ENCODE results near the gene FGD6.
"Not testable (repeated sequence)": the region's sequence is repeated elsewhere in the genome, so short reads cannot be mapped to it uniquely, and the experiment has no call there.

The FGD6 gene

GRCh38 chr12:95217377-95218149 lies at the start of gene FGD6, which contains the start of gene VEZT:
FGD6 (minus strand) TSS chr12:95217467; CDS start chr12:95217240, 227 bp downstream.
VEZT (plus strand) TSS chr12:95217807; CDS start chr12:95217851, 44 bp downstream.
- DNase-seq: peak; percentile 97

GRCh38 chr12:95266254-95266653 lies 49.0 kb upstream of the FGD6 start:
- DNase-seq: no peak

- DNase-seq: no peak
Measured at GRCh38 chr12:95265765-95266164, 48.5 kb upstream of the FGD6 start.

GRCh38 chr12:95262808-95263207 lies 45.5 kb upstream of the FGD6 start:
- no peak for DNase-seq

- DNase-seq: no peak
Measured at GRCh38 chr12:95261109-95261508, 43.8 kb upstream of the FGD6 start.

GRCh38 chr12:95259368-95259767 lies 42.1 kb upstream of the FGD6 start:
- no peak for DNase-seq

- no peak for DNase-seq
Measured at GRCh38 chr12:95258803-95259202, 41.5 kb upstream of the FGD6 start.

- DNase-seq: no peak
Measured at GRCh38 chr12:95258151-95258550, 40.9 kb upstream of the FGD6 start.

- DNase-seq: no peak
Measured at GRCh38 chr12:95257541-95257940, 40.3 kb upstream of the FGD6 start.

GRCh38 chr12:95253386-95253785 lies 36.1 kb upstream of the FGD6 start:
- DNase-seq: no peak

GRCh38 chr12:95248604-95249360 lies 31.5 kb upstream of the FGD6 start:
- DNase-seq: no peak

GRCh38 chr12:95248095-95248494 lies 30.8 kb upstream of the FGD6 start:
- no peak for DNase-seq

- DNase-seq: no peak
Measured at GRCh38 chr12:95244350-95244749, 27.1 kb upstream of the FGD6 start.

- no peak for DNase-seq
Measured at GRCh38 chr12:95243497-95244183, 26.4 kb upstream of the FGD6 start.

GRCh38 chr12:95241761-95242506 lies 24.7 kb upstream of the FGD6 start:
- DNase-seq: no peak

- DNase-seq: not testable (repeated sequence)
Measured at GRCh38 chr12:95241138-95241537, 23.9 kb upstream of the FGD6 start.

GRCh38 chr12:95240556-95240955 lies 23.3 kb upstream of the FGD6 start:
- DNase-seq: no peak

GRCh38 chr12:95239835-95240234 lies 22.6 kb upstream of the FGD6 start:
- not testable (repeated sequence) for DNase-seq

- no peak for DNase-seq
Measured at GRCh38 chr12:95239216-95239615, 21.9 kb upstream of the FGD6 start.

GRCh38 chr12:95238150-95238549 lies 20.9 kb upstream of the FGD6 start:
- DNase-seq: no peak

- DNase-seq: no peak
Measured at GRCh38 chr12:95237315-95237714, 20.0 kb upstream of the FGD6 start.

GRCh38 chr12:95235621-95236020 lies 18.4 kb upstream of the FGD6 start:
- DNase-seq: not testable (repeated sequence)

GRCh38 chr12:95234187-95234586 lies 16.9 kb upstream of the FGD6 start:
- not testable (repeated sequence) for DNase-seq

Measured in activated CD4-positive, alpha-beta T cell treated with anti-CD3 and anti-CD28 coated beads for 1 hour (primary cell).